HG03378 (cell line): ENCODE results near the gene GLIS1.

ENCODE experiments used
- ATAC-seq: cut with Tn5 transposase; IDR thresholded peaks from one replicate; pipeline ENCODE4 v1.9.1; 2021; ENCODE audit warnings: mild to moderate bottlenecking, moderate library complexity; ENCODE audit not compliant: unreplicated experiment

The GLIS1 gene

DNA sequence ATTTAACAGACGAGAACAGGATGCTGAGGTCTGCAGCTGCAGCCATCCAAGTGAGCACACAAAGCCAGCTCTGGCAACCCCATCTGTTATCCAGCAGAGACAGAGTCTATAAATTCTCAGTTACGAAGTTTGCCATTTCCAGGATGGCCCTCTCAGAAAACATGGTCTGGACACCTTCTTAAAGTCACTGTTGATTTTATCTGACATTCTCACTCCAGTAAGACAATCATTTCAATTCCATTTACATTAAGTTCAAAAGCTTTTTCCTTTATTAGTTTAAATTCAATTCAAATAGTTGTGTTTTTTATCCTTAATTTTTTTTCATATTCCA is 154.2 kb downstream of the GLIS1 start:
- no peak for ATAC-seq

DNA sequence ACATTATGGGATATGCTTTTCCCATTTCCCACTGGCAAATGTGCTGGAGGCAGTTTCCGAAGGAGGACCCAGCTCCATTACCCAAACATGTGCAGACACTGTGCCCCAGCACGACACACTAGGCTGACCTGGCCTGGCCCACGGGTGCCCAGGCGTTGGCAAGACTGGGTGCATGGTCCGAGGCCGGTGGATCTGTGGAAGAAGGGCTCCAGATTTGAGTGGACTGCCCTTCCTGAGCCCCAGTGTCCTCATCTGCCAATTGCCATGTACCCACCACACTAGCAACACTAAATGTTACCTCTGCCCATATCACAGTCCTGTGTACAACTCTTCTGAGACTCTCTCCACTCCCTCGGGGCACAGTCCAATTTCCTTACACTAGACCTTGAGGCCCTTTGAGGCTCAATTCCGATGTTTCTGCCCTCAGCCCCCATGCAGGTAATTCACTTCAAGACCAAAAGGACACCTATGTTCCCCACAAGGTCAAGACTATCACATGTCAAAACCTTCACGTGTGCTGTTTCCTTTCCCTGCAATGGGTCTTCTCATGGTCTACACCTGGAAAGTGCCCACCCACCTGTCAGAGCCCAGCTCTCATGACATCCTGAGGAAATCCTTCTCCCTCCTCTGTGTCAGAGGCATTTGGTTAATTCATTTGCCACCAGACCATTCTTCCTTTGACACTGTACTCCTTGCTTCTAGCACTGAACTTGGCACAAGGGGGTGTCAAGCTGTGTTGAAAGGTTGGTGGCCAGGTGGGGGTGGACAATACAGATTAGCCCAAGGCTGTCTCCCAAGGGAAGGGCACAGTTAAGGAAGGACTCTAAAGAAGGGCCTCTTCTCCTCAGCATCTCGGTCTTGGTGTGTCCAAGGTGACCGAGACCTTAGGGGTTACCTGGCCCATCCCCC is 154.8 kb downstream of the GLIS1 start:
- no peak for ATAC-seq

DNA sequence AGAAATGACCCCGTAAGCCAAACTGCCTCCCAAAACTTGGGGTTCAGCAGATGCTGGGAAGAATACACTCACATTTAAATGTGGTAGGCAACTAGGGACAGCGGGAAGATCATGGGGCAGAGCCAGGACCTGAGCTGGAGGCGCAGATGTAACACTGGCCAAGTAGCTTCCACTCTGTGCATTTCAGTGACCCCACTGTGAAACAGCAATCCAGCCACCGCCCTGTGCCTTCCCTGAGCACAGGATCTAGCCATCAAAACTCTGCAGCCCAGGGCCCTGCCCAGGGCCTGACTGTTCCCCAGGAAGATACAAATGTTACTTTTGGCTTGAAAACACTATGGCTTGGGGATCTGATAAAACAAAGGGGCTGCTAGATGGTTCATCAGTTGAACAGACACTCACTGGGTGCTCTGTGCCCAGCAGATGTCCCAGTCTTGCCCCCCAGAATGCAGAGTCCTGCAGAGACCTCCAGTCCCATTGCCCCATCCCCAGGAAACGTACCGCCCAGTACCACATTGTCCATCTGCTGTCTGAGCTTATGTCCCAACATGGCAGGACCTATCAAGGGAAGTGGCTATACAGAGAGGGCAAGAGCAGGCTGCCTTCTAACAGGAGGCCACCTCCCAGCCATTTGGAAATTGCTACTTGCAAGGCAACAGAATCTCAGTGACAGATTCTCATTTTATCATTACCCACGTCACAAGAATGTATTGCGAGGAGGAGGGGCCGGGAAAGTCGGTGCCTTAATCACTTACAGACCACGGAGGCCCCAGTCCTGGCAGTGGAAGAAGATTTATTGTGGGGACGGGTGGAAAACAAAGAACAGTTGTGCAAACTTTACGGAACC is 155.7 kb downstream of the GLIS1 start:
- ATAC-seq, result no peak

DNA sequence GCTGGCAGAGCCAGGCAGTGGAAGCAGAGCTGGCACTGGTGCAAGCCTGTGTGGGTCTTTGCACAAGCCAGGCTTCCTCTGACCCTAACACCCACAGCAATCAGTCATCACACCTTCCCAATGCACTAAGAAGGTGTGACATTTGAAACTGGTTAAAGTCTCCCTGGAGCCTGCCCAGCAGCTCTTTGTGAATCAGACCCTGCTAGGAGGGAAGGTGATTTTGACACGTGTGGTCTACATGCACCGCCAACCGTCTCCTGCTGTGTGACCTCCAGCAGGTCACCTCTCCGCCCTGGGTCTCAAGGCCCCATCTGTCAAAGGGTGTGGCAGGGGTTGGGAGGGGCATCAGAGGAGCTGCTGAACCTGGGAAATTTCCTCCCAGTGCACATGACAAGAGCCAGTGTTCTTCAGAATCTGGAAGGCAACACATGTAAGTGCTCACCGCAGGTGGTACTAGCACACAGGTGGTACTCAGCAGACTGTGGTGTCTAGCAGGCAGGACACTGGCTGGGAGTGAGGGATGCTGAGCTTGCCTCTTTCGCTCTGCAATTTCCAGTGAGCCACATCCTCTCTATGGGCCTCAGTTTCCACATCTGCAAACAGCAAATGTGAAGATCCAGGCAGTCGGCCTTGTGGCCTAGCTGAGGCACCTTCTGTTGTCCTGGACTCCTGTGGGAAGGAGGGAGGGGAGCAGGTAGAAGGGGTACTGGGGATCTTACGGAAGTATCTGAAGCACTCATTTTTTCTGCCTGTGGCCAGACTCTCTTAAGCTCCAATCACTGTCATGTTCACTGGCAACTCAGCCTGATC is 156.5 kb downstream of the GLIS1 start:
- ATAC-seq, result no peak

DNA sequence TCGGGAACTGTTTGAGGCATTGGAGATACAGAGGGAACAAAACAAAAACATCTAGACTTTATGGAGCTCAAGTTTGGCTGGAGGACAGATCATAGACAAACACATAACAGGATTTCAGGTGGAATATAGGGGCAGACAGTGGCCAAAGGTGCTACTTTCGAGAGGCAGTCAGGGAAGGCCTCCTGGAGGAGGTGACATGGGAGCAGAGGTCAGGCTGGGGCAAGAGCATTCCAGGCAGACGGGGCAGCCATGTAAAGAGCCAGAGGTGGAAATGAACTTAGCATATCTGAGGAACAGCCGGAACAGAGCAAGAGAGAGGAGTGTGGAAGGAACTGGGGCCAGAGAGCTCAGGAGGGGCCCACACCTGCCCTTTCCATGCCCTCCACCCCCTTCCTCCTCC is 157.5 kb downstream of the GLIS1 start:
- no peak for ATAC-seq

DNA sequence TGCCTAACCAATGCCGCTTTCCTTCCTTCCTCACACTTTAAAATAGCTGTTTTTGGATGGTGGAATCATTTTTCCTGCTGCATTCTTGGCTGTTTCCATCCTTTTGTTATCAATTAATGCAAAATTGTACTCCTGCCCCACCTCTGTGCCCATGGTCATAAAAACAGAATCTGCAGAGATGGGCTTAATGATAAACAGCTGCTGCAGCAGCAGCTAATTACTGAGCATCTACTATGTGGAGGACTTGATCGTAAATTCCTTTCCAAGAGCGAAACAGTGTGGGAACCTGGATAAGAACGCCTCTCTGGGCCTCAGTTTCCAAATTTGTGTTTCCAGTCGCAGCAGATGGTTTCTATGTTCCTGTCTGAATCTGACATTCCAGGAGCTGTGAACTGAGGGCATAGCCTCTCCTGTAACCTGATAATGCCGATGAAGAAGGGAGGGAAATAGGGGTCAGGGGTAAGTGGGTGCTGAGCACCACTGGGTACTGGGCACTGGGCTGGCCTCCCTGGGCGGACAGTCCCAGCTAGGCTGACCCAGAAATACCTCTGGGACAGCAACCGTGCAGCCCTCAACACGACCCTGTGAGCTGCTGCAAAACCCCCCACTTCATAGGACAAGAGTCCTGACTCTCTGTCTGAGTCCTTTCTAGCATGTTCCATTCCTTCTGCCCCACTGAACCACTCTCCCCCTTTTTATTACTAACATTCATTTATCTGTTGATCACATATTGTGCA is 158.1 kb downstream of the GLIS1 start:
- ATAC-seq, result no peak

DNA sequence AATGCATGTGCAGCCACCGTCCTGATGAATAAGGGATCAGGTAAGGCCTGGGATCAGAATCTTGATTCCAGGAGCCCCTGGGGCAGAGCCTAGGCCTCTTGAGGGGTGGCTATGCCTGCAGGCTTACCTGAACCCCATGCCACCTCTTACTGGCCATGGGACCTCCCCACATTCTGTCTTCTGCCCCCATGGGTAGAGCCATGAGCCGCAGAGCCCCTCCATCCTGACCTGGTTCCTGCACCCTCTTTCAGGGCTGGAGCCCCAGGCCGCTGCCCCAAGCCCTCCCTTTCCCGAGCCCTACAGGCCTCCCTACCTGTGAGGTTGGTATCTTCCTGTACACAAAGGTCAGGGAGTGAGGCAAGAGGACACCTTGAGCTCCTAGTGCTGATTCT is 159.0 kb downstream of the GLIS1 start:
- no peak for ATAC-seq

DNA sequence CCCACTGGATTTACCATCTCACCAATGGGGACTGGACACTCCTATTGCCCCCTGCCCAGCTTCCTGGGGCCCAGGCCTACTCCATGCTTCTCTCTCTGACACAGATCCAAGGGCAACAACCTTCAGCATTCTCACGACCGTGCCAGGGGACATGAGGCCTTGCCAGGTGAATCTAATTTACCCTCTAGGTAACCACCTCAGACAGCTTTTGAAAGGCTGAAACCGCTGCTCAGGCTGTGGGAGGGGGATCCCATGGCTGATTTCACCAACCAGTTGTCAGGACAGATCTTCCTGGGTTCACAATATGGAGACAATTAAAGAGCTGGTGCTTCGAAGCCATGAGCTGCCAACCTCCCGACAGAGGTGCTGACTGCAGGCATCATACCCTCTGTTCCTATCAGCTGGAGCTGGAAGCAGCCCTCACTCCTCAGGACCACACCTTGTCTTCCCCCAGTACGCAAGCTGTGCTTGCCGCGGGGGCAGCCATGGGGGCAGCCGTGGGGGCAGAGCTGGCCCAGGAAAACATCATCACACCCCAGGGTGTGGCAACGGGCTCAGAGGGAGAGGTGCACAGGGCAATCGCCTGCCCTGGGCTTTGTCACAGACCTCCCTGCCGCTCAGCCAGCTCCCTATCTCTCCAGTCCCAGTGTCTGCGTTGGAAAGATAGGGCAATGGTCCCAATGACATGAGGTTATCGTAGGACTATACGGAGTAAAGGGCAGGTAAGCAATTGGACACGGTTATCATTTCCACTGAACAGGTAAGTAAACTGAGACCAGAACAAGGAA is 159.5 kb downstream of the GLIS1 start:
- no peak for ATAC-seq

DNA sequence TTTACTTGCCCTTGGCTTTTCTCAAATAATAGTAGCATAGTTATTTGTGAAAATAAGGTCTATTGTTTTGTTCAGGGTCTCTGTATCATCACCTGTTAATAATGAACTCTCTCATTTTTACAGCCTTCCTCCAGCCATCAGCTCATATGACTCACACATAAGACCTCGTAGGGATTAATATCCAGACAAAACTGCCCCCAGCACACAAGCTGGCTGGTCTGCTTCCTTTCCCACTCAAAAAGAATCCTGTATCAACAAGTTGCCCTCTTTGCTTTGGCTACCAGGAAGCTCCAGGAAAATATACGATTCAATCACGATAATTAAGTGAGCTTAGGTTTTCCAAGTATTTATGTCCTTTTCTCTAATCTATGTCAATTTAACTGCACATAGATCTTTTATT is 160.6 kb downstream of the GLIS1 start:
- no peak for ATAC-seq

DNA sequence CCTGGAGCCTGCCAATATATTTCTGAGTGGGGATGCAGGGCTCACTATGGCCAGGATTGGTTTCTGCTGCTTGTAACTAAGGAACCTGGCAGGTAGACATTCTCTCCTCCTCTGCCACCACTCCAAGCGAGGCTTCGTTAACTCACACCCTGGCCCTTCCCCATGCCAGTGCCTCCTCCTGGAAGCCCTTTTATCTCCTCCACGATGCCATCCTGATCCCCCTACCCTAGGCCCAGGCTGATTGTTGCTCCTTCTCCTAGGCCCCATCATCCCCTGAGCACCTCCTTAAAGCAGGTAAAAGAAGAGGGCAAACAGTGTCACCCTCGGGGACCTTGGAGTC is 161.2 kb downstream of the GLIS1 start:
- no peak for ATAC-seq

DNA sequence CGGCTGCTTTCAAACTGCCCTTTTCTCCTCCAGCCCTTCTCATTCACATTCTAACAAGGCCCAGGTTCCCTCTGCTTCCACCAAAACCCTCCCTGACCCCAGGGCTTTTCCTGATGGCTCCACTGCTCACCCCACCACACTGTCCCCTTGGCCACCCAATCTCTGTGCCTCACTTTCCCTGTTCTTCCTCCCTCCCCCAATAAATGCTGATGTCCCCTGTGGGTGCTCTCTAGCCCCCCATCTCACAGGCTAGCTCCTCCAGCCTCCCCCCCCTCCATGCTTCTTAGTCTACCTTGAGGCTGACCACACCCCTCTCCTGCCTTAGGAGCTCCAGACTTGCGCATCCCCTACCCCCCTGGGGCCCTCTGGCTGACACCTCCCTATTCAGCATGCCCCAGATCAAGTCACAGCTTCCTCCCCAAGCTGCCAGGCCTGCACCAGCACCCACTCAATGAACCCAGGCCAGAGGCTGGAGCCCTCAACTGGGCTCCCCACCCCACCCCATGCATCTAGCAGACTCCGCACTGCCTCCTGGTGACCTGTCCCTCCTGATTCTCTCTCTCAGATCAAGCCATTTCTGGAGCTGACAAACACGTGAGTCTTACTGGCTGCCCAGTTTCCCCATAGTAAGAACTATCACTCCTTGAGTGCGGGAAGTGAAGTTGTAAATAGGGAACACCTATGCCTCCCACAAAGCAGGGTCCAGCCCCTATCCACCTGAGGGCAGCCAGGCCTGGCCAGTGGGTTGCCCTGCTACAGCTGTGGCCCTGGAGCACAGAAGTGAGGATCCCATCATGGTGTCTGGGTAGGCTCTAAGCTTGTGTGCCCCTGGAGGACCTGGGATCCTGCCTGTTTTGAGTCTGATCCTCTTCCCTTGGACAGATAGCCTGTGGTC is 161.9 kb downstream of the GLIS1 start:
- ATAC-seq, result no peak

DNA sequence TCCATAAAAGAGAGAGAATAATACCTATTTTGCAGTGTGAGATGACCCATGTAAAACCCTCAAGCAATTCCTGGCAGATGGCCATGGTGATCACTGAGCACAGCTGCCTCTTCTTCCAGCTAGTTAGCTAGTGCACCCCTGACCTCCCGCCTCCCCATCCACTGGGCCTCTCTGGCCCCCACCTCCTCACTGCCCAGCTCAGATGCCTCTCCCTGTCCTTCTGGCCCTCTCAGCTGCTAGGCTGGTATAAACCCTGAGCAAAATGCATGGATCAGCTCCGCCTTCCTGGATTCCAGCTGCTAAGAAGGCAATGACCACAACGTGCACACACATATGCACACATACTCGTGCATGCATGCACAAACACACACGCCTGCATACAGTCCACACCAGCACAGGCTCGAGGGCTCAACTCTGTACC is 162.6 kb downstream of the GLIS1 start:
- ATAC-seq, result no peak

DNA sequence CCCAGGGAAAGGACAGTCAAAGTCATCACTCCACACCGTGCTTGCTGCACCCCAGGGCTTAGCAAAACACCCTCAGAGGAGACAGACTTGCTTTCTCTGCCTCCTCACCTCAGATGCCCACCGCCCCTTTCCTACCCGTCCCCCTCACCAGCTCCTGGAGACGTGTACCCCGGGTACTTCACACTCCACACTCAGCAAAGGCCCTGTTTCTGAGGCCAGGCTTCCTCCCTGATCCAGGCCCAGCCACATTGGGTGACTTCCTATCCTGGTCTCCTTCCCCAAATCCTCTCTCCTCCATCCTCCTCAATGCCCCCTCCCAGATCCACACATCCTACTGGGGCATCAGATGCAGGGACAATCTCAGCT is 163.0 kb downstream of the GLIS1 start:
- no peak for ATAC-seq

DNA sequence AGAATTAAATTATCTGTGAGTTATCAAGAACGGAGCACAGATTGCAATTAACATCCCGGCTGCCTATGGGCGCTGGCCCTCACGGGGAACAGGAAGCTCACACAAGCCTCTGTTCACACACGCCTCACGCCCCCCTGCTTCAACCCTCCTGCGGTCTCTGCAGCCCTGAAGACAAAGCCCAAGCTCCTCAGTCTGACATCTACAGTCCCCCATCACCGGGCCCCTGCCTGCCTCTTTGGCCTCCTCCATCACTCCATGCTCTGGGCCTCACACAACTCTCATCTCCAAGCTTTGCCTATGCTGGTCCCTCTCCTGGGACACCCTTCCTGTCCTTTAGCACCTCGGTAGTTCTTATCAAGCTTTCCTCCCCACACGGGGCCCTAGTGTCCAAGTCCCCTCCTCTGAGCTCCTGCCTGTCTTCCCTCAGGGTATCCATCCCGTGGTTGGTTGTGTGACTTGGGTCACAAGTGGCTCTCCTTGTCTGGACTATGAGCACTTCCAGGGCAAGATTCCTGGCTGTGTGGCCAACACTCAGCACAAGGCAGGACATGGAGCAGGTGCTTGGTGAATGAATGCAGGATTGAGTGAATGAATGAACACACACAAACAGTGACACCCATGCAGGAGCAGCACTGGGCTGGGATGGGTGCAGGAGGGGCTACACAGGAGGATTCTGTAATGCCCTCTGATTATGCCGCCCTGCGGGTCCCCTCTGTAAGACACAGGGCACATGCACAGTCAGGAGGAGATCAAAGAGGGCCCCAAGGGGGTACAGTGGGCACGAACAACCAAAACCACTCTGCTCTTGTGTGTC is 163.6 kb downstream of the GLIS1 start:
- no peak for ATAC-seq

DNA sequence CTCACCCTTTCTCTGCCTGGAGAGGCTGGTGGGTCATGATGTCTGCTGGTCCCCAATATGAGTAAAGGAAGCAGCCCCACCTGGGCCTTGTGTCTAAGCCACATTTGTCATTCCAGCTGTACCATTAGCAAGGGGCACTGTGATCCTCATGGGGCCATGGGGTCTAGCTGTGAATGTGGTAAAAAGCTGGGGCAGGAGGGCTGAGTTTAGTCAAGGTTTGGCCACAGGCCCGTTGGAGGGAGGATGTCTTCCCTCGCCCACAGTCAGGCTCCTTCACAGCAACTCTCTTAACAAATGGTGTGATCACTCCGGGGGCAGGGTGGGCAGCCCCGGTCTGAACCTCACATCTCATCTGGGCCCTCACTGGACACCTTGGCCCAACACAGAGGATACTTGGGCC is 164.3 kb downstream of the GLIS1 start:
- ATAC-seq, result no peak

DNA sequence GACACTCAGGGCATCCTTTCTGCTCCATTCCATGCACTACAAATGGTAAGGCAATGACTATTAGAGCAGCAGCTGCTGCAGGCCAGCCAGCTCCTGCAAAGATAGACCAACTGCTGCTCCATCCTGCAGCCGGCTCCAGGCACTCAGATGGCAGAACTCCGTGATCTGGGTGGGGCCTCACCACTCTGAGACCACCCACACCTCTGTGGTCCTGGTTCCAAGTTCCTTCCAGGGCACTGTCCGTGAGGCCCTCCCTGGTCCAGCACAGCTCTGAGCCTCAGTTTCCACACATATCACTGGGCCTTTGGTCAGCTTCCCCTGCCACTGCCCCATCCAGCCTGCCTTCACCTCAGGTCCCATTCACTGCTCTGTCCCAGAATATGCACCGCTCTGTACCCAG is 165.0 kb downstream of the GLIS1 start:
- no peak for ATAC-seq

DNA sequence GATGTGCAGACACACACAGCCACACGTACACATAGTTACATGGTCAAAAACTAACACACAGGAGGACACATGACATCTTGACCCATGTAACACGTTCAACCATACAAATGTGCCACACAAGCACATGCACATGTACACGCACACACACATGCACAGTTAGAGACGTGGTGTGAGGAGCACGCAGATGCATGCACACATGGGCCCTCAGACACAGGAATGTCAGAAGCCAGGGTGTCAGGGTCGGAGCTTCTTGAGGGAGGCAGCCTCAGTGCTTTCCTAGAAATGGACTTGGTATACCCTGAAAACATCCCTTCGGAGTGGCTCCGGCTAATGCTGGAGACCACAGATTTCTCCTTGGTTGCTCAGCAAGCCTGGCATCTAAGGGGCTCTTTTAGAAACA is 165.4 kb downstream of the GLIS1 start:
- no peak for ATAC-seq

DNA sequence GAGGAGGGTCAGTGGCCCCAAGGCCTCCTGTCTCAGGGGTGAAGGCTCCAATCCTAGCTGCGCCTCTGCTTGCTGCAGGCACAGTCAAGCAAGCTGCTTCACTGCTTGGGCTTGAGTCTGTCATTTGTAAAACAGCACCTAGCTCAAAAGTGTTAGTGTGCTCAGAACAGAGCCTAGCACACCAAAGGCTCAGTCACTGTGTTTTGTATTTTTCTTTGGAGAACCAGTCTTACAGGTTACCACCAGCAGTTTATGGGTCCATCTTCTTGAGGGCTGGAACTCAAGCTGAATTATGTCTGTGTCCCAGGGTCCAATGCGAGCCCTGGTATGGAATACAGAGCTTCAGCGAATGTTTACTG is 166.2 kb downstream of the GLIS1 start:
- ATAC-seq, result no peak
